ENCODE data around the gene PANX2. TPM values are rescaled to one million over a fixed set of nuclear protein-coding genes. Genes with fewer than 3 reads are reported as not detected.

PANX2 gene
- total and polyA plus RNA-seq, 2 of the 13 experiments (the other 11 are each of a cell fraction or from before 2014, with no cell fraction given): 0.15 to 1.1 TPM

DNA sequence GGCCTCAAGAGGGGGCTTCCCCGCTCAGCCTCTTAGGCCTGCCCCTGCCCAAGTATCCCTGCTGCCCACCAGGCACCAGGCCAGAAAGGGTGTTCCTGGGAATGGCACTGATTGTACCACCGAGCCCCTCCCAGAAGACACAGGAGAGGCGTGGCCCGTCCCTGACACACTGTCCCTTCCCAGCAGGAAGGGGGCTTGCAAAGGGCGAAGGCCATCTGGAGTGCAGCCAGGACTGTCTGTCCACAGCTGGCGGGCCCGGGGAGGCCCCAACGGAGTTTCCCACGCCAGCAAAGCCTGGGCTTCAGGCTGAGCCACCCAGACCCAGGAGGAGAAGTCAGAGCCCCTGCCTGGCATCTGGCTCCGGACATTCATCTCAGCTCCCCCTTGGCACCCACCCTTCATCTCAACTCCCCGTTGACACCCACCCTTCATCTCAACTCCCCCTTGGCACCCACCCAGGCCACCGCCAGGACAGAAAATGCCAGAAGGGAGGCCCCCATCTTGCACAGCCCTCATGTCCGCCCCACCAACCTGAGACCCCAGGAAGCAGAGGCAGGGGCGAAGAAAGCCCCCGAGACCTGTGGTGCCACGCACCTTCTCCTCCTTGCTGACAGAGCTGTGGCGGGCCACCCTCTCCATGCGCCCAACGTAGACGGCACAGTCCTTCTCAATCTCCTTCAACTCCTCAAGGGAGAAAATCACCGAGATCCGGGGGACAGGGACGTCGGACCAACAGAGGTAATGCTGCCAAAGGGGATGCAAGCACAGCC is 54.9 kb downstream of the PANX2 start (continued):
- TF ChIP-seq, protein P1, sequence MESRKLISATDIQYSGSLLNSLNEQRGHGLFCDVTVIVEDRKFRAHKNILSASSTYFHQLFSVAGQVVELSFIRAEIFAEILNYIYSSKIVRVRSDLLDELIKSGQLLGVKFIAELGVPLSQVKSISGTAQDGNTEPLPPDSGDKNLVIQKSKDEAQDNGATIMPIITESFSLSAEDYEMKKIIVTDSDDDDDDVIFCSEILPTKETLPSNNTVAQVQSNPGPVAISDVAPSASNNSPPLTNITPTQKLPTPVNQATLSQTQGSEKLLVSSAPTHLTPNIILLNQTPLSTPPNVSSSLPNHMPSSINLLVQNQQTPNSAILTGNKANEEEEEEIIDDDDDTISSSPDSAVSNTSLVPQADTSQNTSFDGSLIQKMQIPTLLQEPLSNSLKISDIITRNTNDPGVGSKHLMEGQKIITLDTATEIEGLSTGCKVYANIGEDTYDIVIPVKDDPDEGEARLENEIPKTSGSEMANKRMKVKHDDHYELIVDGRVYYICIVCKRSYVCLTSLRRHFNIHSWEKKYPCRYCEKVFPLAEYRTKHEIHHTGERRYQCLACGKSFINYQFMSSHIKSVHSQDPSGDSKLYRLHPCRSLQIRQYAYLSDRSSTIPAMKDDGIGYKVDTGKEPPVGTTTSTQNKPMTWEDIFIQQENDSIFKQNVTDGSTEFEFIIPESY (CRISPR knock-in tag; IDR thresholded peaks at IDR 0.05): peak; percentile 81
- TF ChIP-seq, protein P2, sequence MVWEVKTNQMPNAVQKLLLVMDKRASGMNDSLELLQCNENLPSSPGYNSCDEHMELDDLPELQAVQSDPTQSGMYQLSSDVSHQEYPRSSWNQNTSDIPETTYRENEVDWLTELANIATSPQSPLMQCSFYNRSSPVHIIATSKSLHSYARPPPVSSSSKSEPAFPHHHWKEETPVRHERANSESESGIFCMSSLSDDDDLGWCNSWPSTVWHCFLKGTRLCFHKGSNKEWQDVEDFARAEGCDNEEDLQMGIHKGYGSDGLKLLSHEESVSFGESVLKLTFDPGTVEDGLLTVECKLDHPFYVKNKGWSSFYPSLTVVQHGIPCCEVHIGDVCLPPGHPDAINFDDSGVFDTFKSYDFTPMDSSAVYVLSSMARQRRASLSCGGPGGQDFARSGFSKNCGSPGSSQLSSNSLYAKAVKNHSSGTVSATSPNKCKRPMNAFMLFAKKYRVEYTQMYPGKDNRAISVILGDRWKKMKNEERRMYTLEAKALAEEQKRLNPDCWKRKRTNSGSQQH (CRISPR knock-in tag; IDR thresholded peaks at IDR 0.05; ENCODE audit: low read depth): no peak
- no peak for TF ChIP-seq SATB2 (CRISPR knock-in tag; IDR thresholded peaks at IDR 0.05)
- TF ChIP-seq, protein P3, sequence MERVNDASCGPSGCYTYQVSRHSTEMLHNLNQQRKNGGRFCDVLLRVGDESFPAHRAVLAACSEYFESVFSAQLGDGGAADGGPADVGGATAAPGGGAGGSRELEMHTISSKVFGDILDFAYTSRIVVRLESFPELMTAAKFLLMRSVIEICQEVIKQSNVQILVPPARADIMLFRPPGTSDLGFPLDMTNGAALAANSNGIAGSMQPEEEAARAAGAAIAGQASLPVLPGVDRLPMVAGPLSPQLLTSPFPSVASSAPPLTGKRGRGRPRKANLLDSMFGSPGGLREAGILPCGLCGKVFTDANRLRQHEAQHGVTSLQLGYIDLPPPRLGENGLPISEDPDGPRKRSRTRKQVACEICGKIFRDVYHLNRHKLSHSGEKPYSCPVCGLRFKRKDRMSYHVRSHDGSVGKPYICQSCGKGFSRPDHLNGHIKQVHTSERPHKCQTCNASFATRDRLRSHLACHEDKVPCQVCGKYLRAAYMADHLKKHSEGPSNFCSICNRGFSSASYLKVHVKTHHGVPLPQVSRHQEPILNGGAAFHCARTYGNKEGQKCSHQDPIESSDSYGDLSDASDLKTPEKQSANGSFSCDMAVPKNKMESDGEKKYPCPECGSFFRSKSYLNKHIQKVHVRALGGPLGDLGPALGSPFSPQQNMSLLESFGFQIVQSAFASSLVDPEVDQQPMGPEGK (CRISPR knock-in tag; IDR thresholded peaks at IDR 0.05): peak; percentile 70
- TF ChIP-seq ZNF788 (CRISPR knock-in tag; IDR thresholded peaks at IDR 0.05; ENCODE audit: borderline replicate concordance): 0 out of 2 replicates have a peak, but pooled peaks have one; percentile 23
- TF ChIP-seq KLF6 (CRISPR knock-in tag; IDR thresholded peaks at IDR 0.05): no peak
- 0 out of 4 replicates have a peak, but pooled peaks of 1 of the 2 experiments have one; percentile 13 for TF ChIP-seq EP300 (IDR thresholded peaks at IDR 0.05; ENCODE audit: low read depth in 2 of 2, low read length in 2 of 2)
- TF ChIP-seq EP300 (CRISPR knock-in tag; IDR thresholded peaks at IDR 0.05; ENCODE audit: borderline replicate concordance): no peak
- no peak for TF ChIP-seq ZNF329 (CRISPR knock-in tag; IDR thresholded peaks at IDR 0.05; ENCODE audit: low read depth)
- TF ChIP-seq RORA (CRISPR knock-in tag; IDR thresholded peaks at IDR 0.05): no peak
- no peak for TF ChIP-seq JUND (CRISPR knock-in tag; IDR thresholded peaks at IDR 0.05)
- TF ChIP-seq ZNF737 (CRISPR knock-in tag; IDR thresholded peaks at IDR 0.05; ENCODE audit: borderline replicate concordance): no peak
- TF ChIP-seq, protein P4, sequence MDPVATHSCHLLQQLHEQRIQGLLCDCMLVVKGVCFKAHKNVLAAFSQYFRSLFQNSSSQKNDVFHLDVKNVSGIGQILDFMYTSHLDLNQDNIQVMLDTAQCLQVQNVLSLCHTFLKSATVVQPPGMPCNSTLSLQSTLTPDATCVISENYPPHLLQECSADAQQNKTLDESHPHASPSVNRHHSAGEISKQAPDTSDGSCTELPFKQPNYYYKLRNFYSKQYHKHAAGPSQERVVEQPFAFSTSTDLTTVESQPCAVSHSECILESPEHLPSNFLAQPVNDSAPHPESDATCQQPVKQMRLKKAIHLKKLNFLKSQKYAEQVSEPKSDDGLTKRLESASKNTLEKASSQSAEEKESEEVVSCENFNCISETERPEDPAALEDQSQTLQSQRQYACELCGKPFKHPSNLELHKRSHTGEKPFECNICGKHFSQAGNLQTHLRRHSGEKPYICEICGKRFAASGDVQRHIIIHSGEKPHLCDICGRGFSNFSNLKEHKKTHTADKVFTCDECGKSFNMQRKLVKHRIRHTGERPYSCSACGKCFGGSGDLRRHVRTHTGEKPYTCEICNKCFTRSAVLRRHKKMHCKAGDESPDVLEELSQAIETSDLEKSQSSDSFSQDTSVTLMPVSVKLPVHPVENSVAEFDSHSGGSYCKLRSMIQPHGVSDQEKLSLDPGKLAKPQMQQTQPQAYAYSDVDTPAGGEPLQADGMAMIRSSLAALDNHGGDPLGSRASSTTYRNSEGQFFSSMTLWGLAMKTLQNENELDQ (CRISPR knock-in tag; IDR thresholded peaks at IDR 0.05; ENCODE audit: borderline replicate concordance): no peak
- TF ChIP-seq, protein P5, sequence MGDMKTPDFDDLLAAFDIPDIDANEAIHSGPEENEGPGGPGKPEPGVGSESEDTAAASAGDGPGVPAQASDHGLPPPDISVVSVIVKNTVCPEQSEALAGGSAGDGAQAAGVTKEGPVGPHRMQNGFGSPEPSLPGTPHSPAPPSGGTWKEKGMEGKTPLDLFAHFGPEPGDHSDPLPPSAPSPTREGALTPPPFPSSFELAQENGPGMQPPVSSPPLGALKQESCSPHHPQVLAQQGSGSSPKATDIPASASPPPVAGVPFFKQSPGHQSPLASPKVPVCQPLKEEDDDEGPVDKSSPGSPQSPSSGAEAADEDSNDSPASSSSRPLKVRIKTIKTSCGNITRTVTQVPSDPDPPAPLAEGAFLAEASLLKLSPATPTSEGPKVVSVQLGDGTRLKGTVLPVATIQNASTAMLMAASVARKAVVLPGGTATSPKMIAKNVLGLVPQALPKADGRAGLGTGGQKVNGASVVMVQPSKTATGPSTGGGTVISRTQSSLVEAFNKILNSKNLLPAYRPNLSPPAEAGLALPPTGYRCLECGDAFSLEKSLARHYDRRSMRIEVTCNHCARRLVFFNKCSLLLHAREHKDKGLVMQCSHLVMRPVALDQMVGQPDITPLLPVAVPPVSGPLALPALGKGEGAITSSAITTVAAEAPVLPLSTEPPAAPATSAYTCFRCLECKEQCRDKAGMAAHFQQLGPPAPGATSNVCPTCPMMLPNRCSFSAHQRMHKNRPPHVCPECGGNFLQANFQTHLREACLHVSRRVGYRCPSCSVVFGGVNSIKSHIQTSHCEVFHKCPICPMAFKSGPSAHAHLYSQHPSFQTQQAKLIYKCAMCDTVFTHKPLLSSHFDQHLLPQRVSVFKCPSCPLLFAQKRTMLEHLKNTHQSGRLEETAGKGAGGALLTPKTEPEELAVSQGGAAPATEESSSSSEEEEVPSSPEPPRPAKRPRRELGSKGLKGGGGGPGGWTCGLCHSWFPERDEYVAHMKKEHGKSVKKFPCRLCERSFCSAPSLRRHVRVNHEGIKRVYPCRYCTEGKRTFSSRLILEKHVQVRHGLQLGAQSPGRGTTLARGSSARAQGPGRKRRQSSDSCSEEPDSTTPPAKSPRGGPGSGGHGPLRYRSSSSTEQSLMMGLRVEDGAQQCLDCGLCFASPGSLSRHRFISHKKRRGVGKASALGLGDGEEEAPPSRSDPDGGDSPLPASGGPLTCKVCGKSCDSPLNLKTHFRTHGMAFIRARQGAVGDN (CRISPR knock-in tag; IDR thresholded peaks at IDR 0.05): peak; percentile 58
- TF ChIP-seq ZNF33A (CRISPR knock-in tag; IDR thresholded peaks at IDR 0.05; ENCODE audit: borderline replicate concordance): no peak
- no peak for TF ChIP-seq NFE2L1 (CRISPR knock-in tag; IDR thresholded peaks at IDR 0.05; ENCODE audit: borderline replicate concordance)

Measured in HepG2 (cell line).